Hematopoietic multipotent progenitor cell treated with erythropoietin and hydrocortisone succinate and interleukin-3 and kit ligand, for 17 days (in vitro differentiated cells): ENCODE measurements around the gene NEMF.
"Not testable (repeated sequence)": the region's sequence is repeated elsewhere in the genome, so short reads cannot be mapped to it uniquely, and the experiment has no call there.

Experiments
- DNase-seq: peaks from one replicate; pipeline ENCODE4 v3.0.0-alpha.2; 2015; ENCODE audit warnings: low spot score

NEMF gene

GRCh38 chr14:49876563-49877127 is 24.1 kb upstream of the NEMF start:
- no peak for DNase-seq

GRCh38 chr14:49875640-49876198 is 23.1 kb upstream of the NEMF start:
- no peak for DNase-seq

DNA sequence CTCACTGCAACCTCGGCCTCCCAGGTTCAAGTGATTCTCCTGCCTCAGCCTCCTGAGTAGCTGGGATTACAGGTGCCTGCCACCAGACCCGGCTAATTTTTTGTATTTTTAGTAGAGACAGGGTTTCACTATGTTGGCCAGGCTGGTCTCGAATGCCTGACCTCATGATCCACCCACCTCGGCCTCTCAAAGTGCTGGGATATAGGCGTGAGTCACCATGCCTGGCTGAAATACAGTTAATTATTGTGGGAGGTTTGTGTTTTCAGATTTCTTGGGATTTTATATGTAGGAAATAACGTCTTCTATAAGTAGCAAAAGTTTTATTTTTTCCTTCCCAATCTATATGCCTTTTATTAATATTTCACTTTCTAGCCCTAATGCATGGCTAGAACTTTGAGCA is 21.0 kb upstream of the NEMF start:
- not testable (repeated sequence) for DNase-seq

DNA sequence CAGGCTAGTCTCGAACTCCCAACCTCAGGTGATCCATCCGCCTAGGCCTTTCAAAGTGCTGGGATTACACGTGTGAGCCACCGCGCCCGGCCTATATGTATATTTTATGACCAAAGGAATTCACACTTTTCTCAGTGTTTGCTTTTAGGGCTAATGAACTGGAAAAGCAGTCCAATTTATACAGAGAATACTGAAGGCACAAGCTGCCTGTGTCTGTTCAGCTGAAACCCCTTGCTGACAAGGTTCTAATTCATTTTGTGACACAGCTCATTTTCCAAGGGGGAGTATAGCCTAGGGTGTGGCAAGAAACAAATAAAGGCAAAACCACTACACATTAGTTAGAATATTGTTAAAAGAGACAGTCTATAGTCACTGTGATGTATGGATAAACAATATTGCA is 18.3 kb upstream of the NEMF start:
- DNase-seq = no peak

GRCh38 chr14:49868720-49869114 is 16.1 kb upstream of the NEMF start:
- DNase-seq = no peak

DNA sequence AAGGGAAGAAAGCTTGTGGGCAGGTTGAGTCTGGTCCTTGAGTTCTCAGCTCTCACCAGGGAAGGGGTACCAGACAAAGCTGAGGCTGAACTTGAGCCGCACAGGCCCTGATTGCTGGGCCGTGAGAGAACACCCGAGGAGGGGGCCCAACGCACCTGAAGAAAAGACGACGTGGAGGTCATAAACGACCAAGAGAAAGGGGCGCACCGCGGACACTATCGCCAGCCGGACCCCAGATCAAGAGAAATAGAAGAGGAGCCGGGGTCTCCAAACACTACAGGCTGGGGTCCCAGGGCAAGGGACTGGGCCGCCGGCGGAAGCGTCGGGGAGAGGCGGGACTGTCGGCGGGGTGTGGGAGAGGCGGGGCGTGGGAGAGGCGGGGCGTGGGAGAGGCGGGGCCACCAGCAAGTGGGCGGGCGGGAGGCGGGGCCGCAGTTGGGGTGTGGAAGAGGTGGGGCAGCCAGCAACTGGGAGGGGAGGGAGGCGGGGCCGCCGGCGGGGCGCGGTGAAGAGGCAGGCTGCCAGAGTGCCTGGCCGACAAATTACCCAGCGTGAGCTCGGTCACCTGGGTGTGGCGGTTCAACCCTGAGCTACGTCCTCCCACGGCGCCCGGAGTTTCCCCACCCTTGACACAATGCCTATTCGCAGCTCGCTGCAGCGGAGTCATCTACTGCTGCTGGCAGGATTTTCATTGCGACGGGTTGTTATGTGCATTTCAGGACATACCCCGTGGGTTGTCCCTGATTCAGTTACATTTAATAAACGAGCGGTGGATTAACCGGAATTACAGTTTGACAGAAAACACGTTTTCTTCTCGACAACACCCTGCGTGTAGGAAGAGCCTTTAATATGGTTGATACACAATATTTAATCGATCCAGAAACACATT is 15.5 kb upstream of the NEMF start:
- peak; percentile 95 for DNase-seq

GRCh38 chr14:49865431-49865859 is 12.9 kb upstream of the NEMF start:
- DNase-seq = peak; percentile 90

GRCh38 chr14:49863487-49864281 is 11.1 kb upstream of the NEMF start:
- DNase-seq = peak; percentile 52

- peak; percentile 96 for DNase-seq
Measured at GRCh38 chr14:49862089-49862673, 9.6 kb upstream of the NEMF start.

DNA sequence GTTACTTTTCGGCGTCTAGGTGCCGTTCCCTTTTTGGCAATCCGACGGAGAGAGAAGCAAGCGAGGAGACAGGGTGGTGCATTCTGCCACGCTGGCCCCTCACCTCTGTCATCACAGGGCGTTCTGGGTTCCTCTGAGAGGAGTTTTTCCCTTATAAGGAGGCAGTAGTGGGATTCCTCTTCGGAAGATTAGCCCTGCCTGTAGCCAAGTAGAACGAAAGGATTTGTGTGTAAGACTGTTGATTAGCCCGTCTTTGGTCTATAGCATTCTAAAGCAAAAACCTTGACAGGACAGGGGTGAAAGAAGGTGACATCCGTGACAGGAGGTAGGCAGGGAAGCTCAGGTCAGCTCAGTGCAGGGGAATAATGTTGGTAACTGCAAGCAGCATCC is 9.1 kb upstream of the NEMF start:
- no peak for DNase-seq

GRCh38 chr14:49860988-49861698 is 8.6 kb upstream of the NEMF start:
- no peak for DNase-seq

- no peak for DNase-seq
Measured at GRCh38 chr14:49858383-49858782, 5.8 kb upstream of the NEMF start.

DNA sequence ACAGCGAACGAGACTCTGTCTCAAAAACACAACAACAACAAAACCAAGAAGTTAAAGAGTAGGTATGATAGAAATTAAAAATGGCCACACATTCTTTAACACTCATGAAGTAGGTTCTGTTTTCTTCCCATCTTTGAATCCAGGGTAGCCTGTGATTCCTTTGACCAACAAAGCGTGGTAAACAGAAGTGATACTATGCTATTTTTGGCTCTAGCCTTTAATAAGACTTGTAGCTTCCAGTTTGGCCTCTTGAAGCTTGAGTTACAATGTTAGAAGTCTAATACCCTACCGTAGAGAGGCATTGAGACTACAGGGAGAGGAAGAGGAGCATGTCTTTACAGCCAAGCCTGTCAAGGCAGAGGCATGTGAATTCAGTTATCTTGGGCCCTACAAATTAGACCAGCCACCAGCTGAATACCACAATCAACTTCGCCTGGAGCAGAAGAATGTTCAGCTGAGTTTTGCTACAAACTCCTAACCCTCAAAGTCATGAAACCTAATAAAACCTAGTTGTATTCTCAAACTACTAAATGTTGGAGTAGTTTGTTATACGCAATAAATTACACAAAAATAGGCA is 4.9 kb upstream of the NEMF start:
- no peak for DNase-seq

- DNase-seq = peak; percentile 73
Measured at GRCh38 chr14:49853572-49854375, 1.2 kb upstream of the NEMF start.

DNA sequence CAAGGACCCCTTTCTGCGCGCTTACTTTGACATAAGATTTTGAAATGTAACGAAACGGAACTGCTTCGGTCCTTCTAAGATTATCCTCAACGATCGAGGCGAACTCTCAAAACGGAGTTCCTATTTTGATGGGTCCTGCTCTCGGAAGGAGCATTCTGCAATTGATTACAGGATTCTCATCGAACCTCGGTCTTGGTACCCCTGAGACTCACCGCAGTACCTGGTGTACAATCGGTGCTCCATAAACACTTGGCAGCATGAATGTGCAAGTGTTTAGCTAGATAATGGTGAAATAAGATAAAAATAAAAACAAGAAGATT is 530 bp upstream of the NEMF start:
- DNase-seq = no peak

DNA sequence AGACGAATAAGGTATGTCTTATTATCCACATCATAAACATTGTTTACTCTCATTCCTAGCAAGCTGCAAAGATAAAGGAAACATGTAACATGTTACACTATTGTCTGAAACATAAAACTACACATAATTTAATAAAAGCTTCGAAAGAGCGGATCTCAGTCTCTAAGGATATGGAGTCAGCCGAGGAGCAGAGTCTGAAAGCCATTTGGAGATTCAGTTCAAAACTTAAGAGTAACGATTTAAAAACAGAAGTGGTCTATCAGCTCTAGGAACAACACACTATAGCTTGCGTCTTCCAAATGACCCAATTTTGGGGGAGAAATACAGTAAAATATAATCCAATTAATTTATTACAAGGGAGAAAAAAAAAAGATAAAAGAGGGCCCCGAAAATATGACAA is 775 bp downstream of the NEMF start:
- DNase-seq = peak; percentile 49

DNA sequence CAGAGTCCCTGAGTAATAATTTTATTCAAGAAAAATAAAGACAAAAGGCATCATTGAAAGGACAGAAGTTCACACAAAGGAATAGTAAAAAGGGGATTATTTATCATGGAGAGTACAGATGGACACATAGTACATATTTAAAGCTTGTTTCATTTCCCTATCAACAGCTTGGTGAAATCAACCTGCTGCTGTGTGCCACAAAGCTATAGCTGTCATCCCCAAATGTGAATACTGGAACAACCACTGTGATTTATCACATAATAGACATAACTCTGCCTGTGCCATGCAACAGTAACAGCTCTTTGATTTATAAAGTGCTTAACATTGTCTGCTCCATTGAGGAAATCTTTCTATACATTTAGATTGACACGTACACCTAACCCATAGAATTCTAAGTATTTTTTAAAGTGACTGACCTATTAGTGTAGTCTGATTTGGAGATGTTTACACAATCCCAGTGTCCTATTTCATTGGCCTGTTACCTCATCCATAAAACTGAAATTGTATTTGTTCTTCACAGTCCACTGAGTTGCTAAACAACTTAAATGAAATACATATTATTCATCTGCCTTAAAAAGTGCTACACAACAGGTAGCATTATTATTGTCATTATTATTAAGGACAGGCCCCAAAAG is 3.3 kb downstream of the NEMF start:
- no peak for DNase-seq

- no peak for DNase-seq
Measured at GRCh38 chr14:49828640-49829039, 23.9 kb downstream of the NEMF start.

DNA sequence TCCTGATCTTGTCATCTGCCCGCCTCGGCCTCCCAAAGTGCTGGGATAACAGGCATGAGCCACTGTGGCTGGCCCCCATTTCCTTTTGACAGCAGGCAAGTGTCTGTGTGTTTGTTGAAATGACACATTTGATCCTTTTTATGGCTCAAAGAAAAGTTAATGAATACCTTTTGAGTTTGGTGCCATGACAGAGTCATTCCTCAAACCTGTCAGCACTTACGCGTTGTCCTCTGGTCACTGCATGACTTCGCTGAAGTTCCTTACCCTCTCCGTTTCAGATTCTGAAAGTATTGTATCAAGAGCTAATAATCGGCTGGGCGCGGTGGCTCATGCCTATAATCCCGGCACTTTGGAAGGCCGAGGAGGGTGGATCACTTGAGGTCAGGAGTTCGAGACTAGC is 32.4 kb downstream of the NEMF start:
- DNase-seq = no peak

- DNase-seq = no peak
Measured at GRCh38 chr14:49816844-49817243, 35.7 kb downstream of the NEMF start.
